Endodermal cell (in vitro differentiated cells): ENCODE results near the gene SLPI. TPM values are rescaled to one million over a fixed set of nuclear protein-coding genes. Genes with fewer than 3 reads are reported as not detected.

ENCODE experiments used
- DNase-seq: peaks from one replicate; pipeline ENCODE4 v3.0.0-alpha.2; 2017
- H3K27ac ChIP-seq: 2 replicates; pipeline ENCODE4 v1.5.1; 2013; ENCODE audit warnings: mild to moderate bottlenecking, low read depth, low read length, moderate library complexity
- H3K27me3 ChIP-seq: 2 replicates; pipeline ENCODE4 v1.6.1; 2013; ENCODE audit warnings: mild to moderate bottlenecking, low read length, moderate library complexity; ENCODE audit not compliant: insufficient read depth, control insufficient read depth, poor library complexity, severe bottlenecking
- H3K36me3 ChIP-seq: 2 replicates; pipeline ENCODE4 v1.7.0; 2013; ENCODE audit warnings: mild to moderate bottlenecking, low read length, moderate library complexity; ENCODE audit not compliant: control insufficient read depth, insufficient read depth
- H3K4me1 ChIP-seq: one replicate; pipeline ENCODE4 v1.7.0; 2013; ENCODE audit warnings: low read length; ENCODE audit not compliant: control insufficient read depth, insufficient read depth
- H3K4me3 ChIP-seq: 2 replicates; pipeline ENCODE4 v1.5.1; 2013; ENCODE audit warnings: mild to moderate bottlenecking, low read length, moderate library complexity
- H3K9ac ChIP-seq: 2 replicates; pipeline ENCODE4 v1.6.1; 2013; ENCODE audit warnings: mild to moderate bottlenecking, low read length, moderate library complexity; ENCODE audit not compliant: poor library complexity, severe bottlenecking; ENCODE audit errors: extremely low read depth
- H3K9me3 ChIP-seq: 2 replicates; pipeline ENCODE4 v1.6.1; 2013; ENCODE audit warnings: mild to moderate bottlenecking, low read length, moderate library complexity; ENCODE audit not compliant: control insufficient read depth
- H3K27ac Mint-ChIP-seq: 2 replicates; pipeline ENCODE4 v1.8.0; 2020; ENCODE audit warnings: mixed read lengths
- H3K27me3 Mint-ChIP-seq: 2 replicates; pipeline ENCODE4 v1.8.0; 2021; ENCODE audit warnings: mild to moderate bottlenecking, mixed read lengths; ENCODE audit not compliant: insufficient read depth
- H3K36me3 Mint-ChIP-seq: 2 replicates; pipeline ENCODE4 v1.8.0; 2020; ENCODE audit warnings: low read depth, mixed read lengths
- H3K4me1 Mint-ChIP-seq: 2 replicates; pipeline ENCODE4 v1.8.0; 2020; ENCODE audit warnings: mixed read lengths
- H3K4me3 Mint-ChIP-seq: 2 replicates; pipeline ENCODE4 v1.8.0; 2020; ENCODE audit warnings: mild to moderate bottlenecking, moderate library complexity, mixed read lengths
- H3K9me3 Mint-ChIP-seq: 2 replicates; pipeline ENCODE4 v1.8.0; 2020; ENCODE audit warnings: mild to moderate bottlenecking, mixed read lengths
- CTCF ChIP-seq: fragments of 200-600 bp; sonication (generic); conservative IDR thresholded peaks from 2 replicates; pipeline ENCODE4 v1.5.0; 2021; ENCODE audit warnings: antibody characterized with exemption, mild to moderate bottlenecking
- WGBS, 2 experiments: methylation state at CpG; one replicate each; pipeline versions ENCODE4 v1.1.5 to v1.1.7; 2013; ENCODE audit warnings: missing lambda C conversion rate in 2 of 2, mixed read lengths in 1 of 2; ENCODE audit not compliant: insufficient coverage in 1 of 2, insufficient read length in 1 of 2; 5-methylcytosine and 5-hydroxymethylcytosine counted together
- total RNA-seq, 2 donors: library from RNA; stranded (reverse); fragmentation: NEBNext Ultra II Directional in 1 of 2; extraction: Animal tissue kit (Norgen Biotek cat#: 25700) in 1 of 2; gene quantifications; 2 replicates in 1 of 2; 3 replicates in 1 of 2; pipeline ENCODE4 v1.2.1, GENCODE V29; 2021

The SLPI gene
- total RNA-seq, 2 donors from 2014 or later, result not detected

GRCh38 chr20:45288376-45288775 lies 34.0 kb upstream of the SLPI start:
- peaks cover 59% of the 10 kb centered on the region for H3K27me3 Mint-ChIP-seq
- H3K9me3 ChIP-seq, result no peaks in the 10 kb centered on the region
- no peak overlapping the region for H3K9ac ChIP-seq
- WGBS, 2 experiments, result 87 to 93% methylated on average over 4 of the region's 4 CpGs
- H3K4me1 Mint-ChIP-seq, result peaks cover 16% of the 10 kb centered on the region
- no peaks in the 10 kb centered on the region for H3K9me3 Mint-ChIP-seq
- TF ChIP-seq CTCF, result no peak
- H3K4me3 ChIP-seq, result no peak overlapping the region
- H3K27ac ChIP-seq, result no peak overlapping the region
- no peak for DNase-seq
- H3K4me1 ChIP-seq, result no peaks in the 10 kb centered on the region
- H3K36me3 Mint-ChIP-seq, result no peaks in the 10 kb centered on the region
- no peak overlapping the region for H3K27ac Mint-ChIP-seq
- no peak overlapping the region for H3K4me3 Mint-ChIP-seq
- H3K27me3 ChIP-seq, result peaks cover 18% of the 10 kb centered on the region
- no peaks in the 10 kb centered on the region for H3K36me3 ChIP-seq

- no peaks in the 10 kb centered on the region for H3K4me1 Mint-ChIP-seq
- TF ChIP-seq CTCF, result no peak
- no peaks in the 10 kb centered on the region for H3K9me3 Mint-ChIP-seq
- DNase-seq, result no peak
- Histone ChIP-seq H3K36me3 (no peaks in the 10 kb centered on the region), H3K4me1 (no peaks in the 10 kb centered on the region), H3K9me3 (no peaks in the 10 kb centered on the region), H3K4me3 (no peak overlapping the region), H3K27me3 (peaks cover 6% of the 10 kb centered on the region), H3K27ac (no peak overlapping the region), H3K9ac (no peak overlapping the region)
- 79 to 81% methylated on average over 4 of the region's 4 CpGs for WGBS, 2 experiments
- H3K27me3 Mint-ChIP-seq, result peaks cover 22% of the 10 kb centered on the region
- no peak overlapping the region for H3K4me3 Mint-ChIP-seq
- no peaks in the 10 kb centered on the region for H3K36me3 Mint-ChIP-seq
- no peak overlapping the region for H3K27ac Mint-ChIP-seq
Measured at GRCh38 chr20:45283551-45284057, 29.2 kb upstream of the SLPI start.

- Histone ChIP-seq H3K9ac (no peak overlapping the region), H3K27ac (no peak overlapping the region), H3K27me3 (peaks cover 6% of the 10 kb centered on the region), H3K4me1 (no peaks in the 10 kb centered on the region), H3K36me3 (no peaks in the 10 kb centered on the region), H3K4me3 (no peak overlapping the region), H3K9me3 (no peaks in the 10 kb centered on the region)
- WGBS, 2 experiments, result 74 to 82% methylated on average over 4 to 7 of the region's 7 CpGs
- TF ChIP-seq CTCF, result no peak
- no peak overlapping the region for H3K4me3 Mint-ChIP-seq
- H3K9me3 Mint-ChIP-seq, result no peaks in the 10 kb centered on the region
- H3K36me3 Mint-ChIP-seq, result no peaks in the 10 kb centered on the region
- DNase-seq, result no peak
- H3K27me3 Mint-ChIP-seq, result peaks cover 17% of the 10 kb centered on the region
- no peak overlapping the region for H3K27ac Mint-ChIP-seq
- H3K4me1 Mint-ChIP-seq, result no peaks in the 10 kb centered on the region
Measured at GRCh38 chr20:45282700-45283550, 28.6 kb upstream of the SLPI start.
